ENCODE data around the gene MAB21L2.

Gene MAB21L2

DNA sequence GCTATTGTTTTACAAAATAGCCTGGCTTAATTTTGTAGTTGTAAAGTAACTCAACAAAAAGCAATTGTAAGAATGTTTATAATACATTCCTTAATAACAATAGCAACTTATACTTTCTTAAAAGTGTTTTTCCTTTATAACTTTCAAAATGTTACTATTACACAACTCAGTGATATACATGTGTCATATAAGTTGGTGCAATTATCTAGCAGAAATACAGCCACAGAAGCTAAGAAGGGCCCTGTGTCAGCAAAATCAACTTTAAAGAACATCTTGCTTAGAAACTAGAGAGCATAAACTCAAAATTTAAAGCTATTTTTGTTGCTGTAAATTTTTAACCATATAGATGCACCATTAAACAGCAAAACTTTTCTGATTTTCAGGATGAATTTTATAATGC, 41.4 kb upstream of the MAB21L2 start:
- Histone ChIP-seq H3K9ac (ENCODE audit: low read length) (no peak overlapping the region), H3K4me1 (ENCODE audit: insufficient read depth, low read length, severe bottlenecking) (no peaks in the 10 kb centered on the region), H3F3A (ENCODE audit: insufficient read depth, low read length) (0 out of 2 replicates have a peak, but pooled peaks cover 2% of the 10 kb centered on the region), H3K9me2 (ENCODE audit: low read depth, low read length) (no peaks in the 10 kb centered on the region), H3K4me3 (ENCODE audit: low read depth, low read length, poor library complexity, severe bottlenecking) (no peak overlapping the region), H2AFZ (ENCODE audit: low read length) (no peak overlapping the region), H3K36me3 (ENCODE audit: insufficient read depth, low read length) (no peaks in the 10 kb centered on the region), H3K27me3 (ENCODE audit: insufficient read depth, low read length) (no peaks in the 10 kb centered on the region), H3K79me2 (ENCODE audit: insufficient read depth, low read length) (no peaks in the 10 kb centered on the region), H4K20me1 (ENCODE audit: insufficient read depth, low read length) (no peaks in the 10 kb centered on the region), H3K27ac (ENCODE audit: low read depth, low read length, poor library complexity, severe bottlenecking) (no peak overlapping the region), H3K9me3 (ENCODE audit: low read length) (no peaks in the 10 kb centered on the region), H3K4me2 (ENCODE audit: low read length) (no peak overlapping the region)
- TF ChIP-seq EZH2 (IDR thresholded peaks at IDR 0.05; ENCODE audit: borderline replicate concordance, low read length), result no peak

DNA sequence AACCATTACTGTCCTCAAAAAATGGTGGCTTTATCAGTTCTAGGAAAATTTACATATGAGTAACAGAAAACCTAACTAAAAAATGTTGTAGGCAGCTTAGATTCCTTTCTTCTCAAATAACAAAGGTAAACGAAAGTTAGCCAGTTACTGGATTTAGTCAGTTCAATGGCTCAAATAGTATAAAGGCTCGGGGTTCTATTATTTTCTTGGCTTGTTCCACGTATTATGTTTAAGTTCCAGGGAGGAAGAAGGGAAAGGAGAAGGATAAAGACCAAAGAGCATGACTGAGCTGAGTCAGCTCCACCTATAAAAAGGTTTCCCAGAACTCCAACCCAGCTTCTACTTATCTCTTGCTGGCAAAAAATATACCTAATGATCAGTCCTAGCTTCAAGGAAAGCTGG, 41.0 kb upstream of the MAB21L2 start:
- H3K27ac ChIP-seq (ENCODE audit: low read depth, low read length, poor library complexity, severe bottlenecking), result no peak overlapping the region
- no peaks in the 10 kb centered on the region for H3K27me3 ChIP-seq (ENCODE audit: insufficient read depth, low read length)
- H3K4me2 ChIP-seq (ENCODE audit: low read length), result no peak overlapping the region
- H3K79me2 ChIP-seq (ENCODE audit: insufficient read depth, low read length), result no peaks in the 10 kb centered on the region
- no peak for TF ChIP-seq EZH2 (IDR thresholded peaks at IDR 0.05; ENCODE audit: borderline replicate concordance, low read length)
- TF ChIP-seq CTCF (IDR thresholded peaks at IDR 0.05; ENCODE audit: low read length), result no peak
- H3K9me2 ChIP-seq (ENCODE audit: low read depth, low read length), result no peaks in the 10 kb centered on the region
- no peak overlapping the region for H2AFZ ChIP-seq (ENCODE audit: low read length)
- no peaks in the 10 kb centered on the region for H3K36me3 ChIP-seq (ENCODE audit: insufficient read depth, low read length)
- H4K20me1 ChIP-seq (ENCODE audit: insufficient read depth, low read length), result no peaks in the 10 kb centered on the region
- H3K4me3 ChIP-seq (ENCODE audit: low read depth, low read length, poor library complexity, severe bottlenecking), result no peak overlapping the region
- 0 out of 2 replicates have a peak, but pooled peaks cover 2% of the 10 kb centered on the region for H3F3A ChIP-seq (ENCODE audit: insufficient read depth, low read length)
- H3K9me3 ChIP-seq (ENCODE audit: low read length), result no peaks in the 10 kb centered on the region
- no peak overlapping the region for H3K9ac ChIP-seq (ENCODE audit: low read length)
- H3K4me1 ChIP-seq (ENCODE audit: insufficient read depth, low read length, severe bottlenecking), result no peaks in the 10 kb centered on the region

DNA sequence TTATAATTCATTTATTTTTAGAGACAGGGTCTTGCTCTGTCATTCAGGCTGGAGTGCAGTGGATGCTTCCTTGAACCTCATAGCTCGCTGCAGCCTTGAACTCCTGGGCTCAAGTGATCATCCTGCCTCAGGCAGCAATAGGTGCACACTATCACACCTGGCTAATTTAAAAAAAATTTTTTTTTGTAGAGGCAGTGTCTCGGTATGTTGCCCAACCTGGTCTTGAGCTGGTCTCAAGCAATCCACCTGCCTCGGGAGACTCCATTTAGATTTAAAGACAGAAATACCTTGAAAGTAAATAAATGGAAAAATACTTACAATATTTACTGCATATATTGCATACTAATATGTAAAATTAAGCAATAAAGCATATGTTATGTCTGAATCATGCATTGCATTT, 40.3 kb upstream of the MAB21L2 start:
- Histone ChIP-seq H3K36me3 (ENCODE audit: insufficient read depth, low read length) (no peaks in the 10 kb centered on the region), H3K9me3 (ENCODE audit: low read length) (no peaks in the 10 kb centered on the region), H3K4me1 (ENCODE audit: insufficient read depth, low read length, severe bottlenecking) (no peaks in the 10 kb centered on the region), H3K9ac (ENCODE audit: low read length) (no peak overlapping the region), H4K20me1 (ENCODE audit: insufficient read depth, low read length) (no peaks in the 10 kb centered on the region), H3K27me3 (ENCODE audit: insufficient read depth, low read length) (no peaks in the 10 kb centered on the region), H3F3A (ENCODE audit: insufficient read depth, low read length) (0 out of 2 replicates have a peak, but pooled peaks cover 2% of the 10 kb centered on the region), H2AFZ (ENCODE audit: low read length) (no peak overlapping the region), H3K4me3 (ENCODE audit: low read depth, low read length, poor library complexity, severe bottlenecking) (no peak overlapping the region), H3K79me2 (ENCODE audit: insufficient read depth, low read length) (no peaks in the 10 kb centered on the region), H3K9me2 (ENCODE audit: low read depth, low read length) (no peaks in the 10 kb centered on the region), H3K27ac (ENCODE audit: low read depth, low read length, poor library complexity, severe bottlenecking) (no peak overlapping the region), H3K4me2 (ENCODE audit: low read length) (no peak overlapping the region)
- TF ChIP-seq EZH2 (IDR thresholded peaks at IDR 0.05; ENCODE audit: borderline replicate concordance, low read length), result no peak
- no peak for TF ChIP-seq CTCF (IDR thresholded peaks at IDR 0.05; ENCODE audit: low read length)

- no peak overlapping the region for H3K4me3 ChIP-seq (ENCODE audit: low read depth, low read length, poor library complexity, severe bottlenecking)
- no peak overlapping the region for H3K27ac ChIP-seq (ENCODE audit: low read depth, low read length, poor library complexity, severe bottlenecking)
- H3K4me2 ChIP-seq (ENCODE audit: low read length), result no peak overlapping the region
- H3K4me1 ChIP-seq (ENCODE audit: insufficient read depth, low read length, severe bottlenecking), result no peaks in the 10 kb centered on the region
- no peaks in the 10 kb centered on the region for H3K9me3 ChIP-seq (ENCODE audit: low read length)
- no peak overlapping the region for H2AFZ ChIP-seq (ENCODE audit: low read length)
- H3K9ac ChIP-seq (ENCODE audit: low read length), result no peak overlapping the region
- no peak for TF ChIP-seq EZH2 (IDR thresholded peaks at IDR 0.05; ENCODE audit: borderline replicate concordance, low read length)
- TF ChIP-seq CTCF (IDR thresholded peaks at IDR 0.05; ENCODE audit: low read length), result no peak
- no peaks in the 10 kb centered on the region for H3K27me3 ChIP-seq (ENCODE audit: insufficient read depth, low read length)
- H3K79me2 ChIP-seq (ENCODE audit: insufficient read depth, low read length), result no peaks in the 10 kb centered on the region
- no peaks in the 10 kb centered on the region for H4K20me1 ChIP-seq (ENCODE audit: insufficient read depth, low read length)
- H3K9me2 ChIP-seq (ENCODE audit: low read depth, low read length), result no peaks in the 10 kb centered on the region
- no peaks in the 10 kb centered on the region for H3K36me3 ChIP-seq (ENCODE audit: insufficient read depth, low read length)
- 0 out of 2 replicates have a peak, but pooled peaks cover 2% of the 10 kb centered on the region for H3F3A ChIP-seq (ENCODE audit: insufficient read depth, low read length)
Measured at GRCh38 chr4:150543042-150543441, 38.9 kb upstream of the MAB21L2 start.
